GM12891 (cell line): ENCODE measurements around the gene SHROOM4. TPM values are rescaled to one million over a fixed set of nuclear protein-coding genes. Genes with fewer than 3 reads are reported as not detected.

Experiments
- DNase-seq: peaks from one replicate; pipeline ENCODE4 v3.0.0; 2011; ENCODE audit warnings: low spot score; ENCODE audit not compliant: insufficient read length
- FAIRE-seq: peaks from 2 replicates; lab custom pipeline; 2011; peaks lifted over from hg19 to GRCh38; lab: Jason Lieb, UNC
- PAX5 ChIP-seq: IDR thresholded peaks from 2 replicates; pipeline ENCODE4 v1.6.1; 2011; ENCODE audit warnings: low read length, moderate library complexity, mild to moderate bottlenecking; ENCODE audit not compliant: insufficient read depth, severe bottlenecking
- POLR2A ChIP-seq: IDR thresholded peaks from 2 replicates; pipeline ENCODE4 v1.6.1; 2011; ENCODE audit warnings: low read depth, low read length, control low read depth
- POLR2AphosphoS5 ChIP-seq: IDR thresholded peaks from 2 replicates; pipeline ENCODE4 v1.6.1; 2011; ENCODE audit warnings: low read depth, low read length, control low read depth
- POU2F2 ChIP-seq: IDR thresholded peaks from 2 replicates; pipeline ENCODE4 v1.6.1; 2011; ENCODE audit warnings: low read depth, mild to moderate bottlenecking, control low read depth, low read length, moderate library complexity
- SPI1 ChIP-seq: IDR thresholded peaks from 2 replicates; pipeline ENCODE4 v1.6.1; 2011; ENCODE audit warnings: low read depth, low read length, control low read depth
- TAF1 ChIP-seq: IDR thresholded peaks from 2 replicates; pipeline ENCODE4 v1.6.1; 2011; ENCODE audit warnings: low read depth, low read length, control low read depth
- polyA plus RNA-seq: library from polyadenylated mRNA; unstranded; fragments of >200 nt; gene quantifications from one replicate; pipeline ENCODE4 v1.2.1, GENCODE V29; 2012; ENCODE audit warnings: low read depth, missing spikeins, inconsistent platforms; ENCODE audit not compliant: missing spikeins

Gene SHROOM4, protein sequence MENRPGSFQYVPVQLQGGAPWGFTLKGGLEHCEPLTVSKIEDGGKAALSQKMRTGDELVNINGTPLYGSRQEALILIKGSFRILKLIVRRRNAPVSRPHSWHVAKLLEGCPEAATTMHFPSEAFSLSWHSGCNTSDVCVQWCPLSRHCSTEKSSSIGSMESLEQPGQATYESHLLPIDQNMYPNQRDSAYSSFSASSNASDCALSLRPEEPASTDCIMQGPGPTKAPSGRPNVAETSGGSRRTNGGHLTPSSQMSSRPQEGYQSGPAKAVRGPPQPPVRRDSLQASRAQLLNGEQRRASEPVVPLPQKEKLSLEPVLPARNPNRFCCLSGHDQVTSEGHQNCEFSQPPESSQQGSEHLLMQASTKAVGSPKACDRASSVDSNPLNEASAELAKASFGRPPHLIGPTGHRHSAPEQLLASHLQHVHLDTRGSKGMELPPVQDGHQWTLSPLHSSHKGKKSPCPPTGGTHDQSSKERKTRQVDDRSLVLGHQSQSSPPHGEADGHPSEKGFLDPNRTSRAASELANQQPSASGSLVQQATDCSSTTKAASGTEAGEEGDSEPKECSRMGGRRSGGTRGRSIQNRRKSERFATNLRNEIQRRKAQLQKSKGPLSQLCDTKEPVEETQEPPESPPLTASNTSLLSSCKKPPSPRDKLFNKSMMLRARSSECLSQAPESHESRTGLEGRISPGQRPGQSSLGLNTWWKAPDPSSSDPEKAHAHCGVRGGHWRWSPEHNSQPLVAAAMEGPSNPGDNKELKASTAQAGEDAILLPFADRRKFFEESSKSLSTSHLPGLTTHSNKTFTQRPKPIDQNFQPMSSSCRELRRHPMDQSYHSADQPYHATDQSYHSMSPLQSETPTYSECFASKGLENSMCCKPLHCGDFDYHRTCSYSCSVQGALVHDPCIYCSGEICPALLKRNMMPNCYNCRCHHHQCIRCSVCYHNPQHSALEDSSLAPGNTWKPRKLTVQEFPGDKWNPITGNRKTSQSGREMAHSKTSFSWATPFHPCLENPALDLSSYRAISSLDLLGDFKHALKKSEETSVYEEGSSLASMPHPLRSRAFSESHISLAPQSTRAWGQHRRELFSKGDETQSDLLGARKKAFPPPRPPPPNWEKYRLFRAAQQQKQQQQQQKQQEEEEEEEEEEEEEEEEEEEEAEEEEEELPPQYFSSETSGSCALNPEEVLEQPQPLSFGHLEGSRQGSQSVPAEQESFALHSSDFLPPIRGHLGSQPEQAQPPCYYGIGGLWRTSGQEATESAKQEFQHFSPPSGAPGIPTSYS (N-terminal part only)
- polyA plus RNA-seq = 0.04 TPM

DNA sequence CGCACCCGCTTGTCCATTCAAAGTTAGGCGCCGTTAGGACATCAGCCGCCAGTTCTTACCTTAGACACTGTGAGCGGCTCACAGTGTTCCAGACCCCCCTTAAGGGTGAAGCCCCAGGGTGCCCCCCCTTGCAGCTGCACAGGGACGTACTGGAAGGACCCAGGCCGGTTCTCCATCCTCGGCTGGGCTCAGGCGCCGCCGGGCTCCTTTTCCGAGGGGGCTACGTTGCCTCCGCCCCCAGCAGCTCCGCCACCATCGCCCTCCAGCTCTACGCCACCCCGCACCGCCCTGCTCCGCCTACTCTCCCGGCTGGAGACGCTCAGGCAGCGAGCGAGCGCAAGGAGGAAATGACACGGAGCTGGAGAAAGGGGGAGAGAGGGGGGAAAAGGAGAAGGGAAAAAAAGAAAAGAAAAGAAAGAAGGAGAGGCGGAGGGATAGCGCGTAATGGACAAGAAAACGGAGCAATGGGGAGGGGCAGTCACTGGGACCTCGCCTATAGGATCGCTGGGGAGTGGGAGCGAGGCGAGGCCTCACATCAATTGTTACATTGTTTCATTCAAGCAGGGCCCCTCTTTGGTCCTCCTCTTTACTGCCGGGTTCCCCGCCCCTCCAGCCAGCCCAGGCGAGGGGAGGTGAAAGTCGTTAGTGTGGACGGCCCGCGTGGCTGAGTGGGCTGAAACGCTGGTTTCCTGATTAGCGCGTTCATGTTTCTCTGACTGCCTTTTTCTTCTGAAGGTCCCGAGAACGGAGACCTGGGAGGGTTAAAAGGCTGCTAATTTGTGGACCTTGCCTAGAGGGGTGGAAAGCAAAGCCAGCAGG is at the start of gene SHROOM4:
Gene SHROOM4, minus strand, starts transcription at position 352 of the 819 bp plus-strand sequence. Its CDS starts 176 bp downstream, at position 176.
- DNase-seq (no peak), FAIRE-seq (no peak)
- TF ChIP-seq PAX5 (no peak), SPI1 (no peak), POLR2A (no peak), TAF1 (no peak), POLR2AphosphoS5 (no peak), POU2F2 (no peak)

DNA sequence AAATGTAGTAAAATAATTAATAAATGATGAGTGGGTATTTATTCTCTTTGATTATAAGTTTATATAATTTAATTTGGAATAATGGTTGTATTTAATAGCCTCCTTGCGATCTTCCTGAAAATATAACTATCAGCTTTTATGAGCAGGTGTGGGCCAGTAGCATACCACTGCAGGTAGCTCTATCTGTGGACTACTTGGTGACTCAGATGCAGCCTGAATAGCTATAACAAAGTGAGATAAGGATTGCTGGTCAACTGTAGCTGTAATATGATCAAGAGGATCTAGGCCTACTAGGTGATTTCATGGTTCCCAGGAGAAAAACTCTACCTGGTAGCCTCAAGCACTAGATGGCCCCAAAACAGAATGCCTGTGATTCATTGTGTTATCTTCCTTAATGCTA is 49.5 kb upstream of the SHROOM4 start:
- TF ChIP-seq POLR2A (no peak), POU2F2 (no peak), PAX5 (no peak), SPI1 (no peak)
- FAIRE-seq (no peak), DNase-seq (no peak)

DNA sequence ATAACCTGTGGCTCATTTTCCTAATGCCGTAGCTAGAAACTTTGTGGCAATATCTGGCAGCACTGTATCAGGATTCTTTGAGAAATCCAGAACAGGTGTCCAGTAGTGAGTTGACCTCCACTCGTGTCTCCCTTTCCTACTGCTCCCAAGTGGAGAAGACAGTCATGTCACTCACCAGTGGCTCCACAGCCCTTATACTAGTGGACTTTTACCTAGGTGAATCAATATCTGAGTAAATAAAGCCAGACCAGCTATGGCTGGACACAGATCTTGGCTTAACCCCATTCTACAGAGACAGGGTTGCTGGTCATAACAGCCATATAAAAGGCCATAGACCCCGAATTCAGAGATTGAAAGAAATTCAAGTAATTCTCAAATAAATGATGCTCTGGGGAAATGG is 46.5 kb upstream of the SHROOM4 start:
- no peak for TF ChIP-seq PAX5
- TF ChIP-seq POLR2AphosphoS5 = no peak
- TF ChIP-seq TAF1 = no peak
- no peak for TF ChIP-seq POLR2A
- TF ChIP-seq POU2F2 = no peak
- no peak for TF ChIP-seq SPI1
- no peak for FAIRE-seq
- DNase-seq = no peak

DNA sequence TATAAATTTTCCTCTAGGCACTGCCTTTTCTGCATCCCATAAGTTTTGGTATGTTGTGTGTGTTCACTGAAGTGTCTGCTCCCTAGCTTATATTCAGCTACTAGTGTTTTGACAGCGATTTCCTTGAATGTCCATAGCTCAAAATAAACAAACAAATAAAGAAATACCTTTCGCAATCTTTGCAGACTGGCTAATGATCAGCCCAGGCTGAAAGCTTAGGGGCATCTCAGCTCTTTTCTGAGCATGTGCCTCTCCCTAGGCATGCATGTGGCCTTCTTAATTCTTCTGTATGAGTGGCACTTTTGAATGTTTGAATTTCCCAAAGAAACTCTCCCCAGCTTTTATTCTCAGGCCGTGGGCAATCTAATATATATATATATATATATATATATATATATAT is 44.6 kb upstream of the SHROOM4 start:
- TF ChIP-seq POLR2A = no peak
- TF ChIP-seq POU2F2 = no peak
- TF ChIP-seq SPI1 = no peak
- no peak for TF ChIP-seq POLR2AphosphoS5
- TF ChIP-seq TAF1 = no peak
- no peak for TF ChIP-seq PAX5
- FAIRE-seq (no peak), DNase-seq (no peak)

DNA sequence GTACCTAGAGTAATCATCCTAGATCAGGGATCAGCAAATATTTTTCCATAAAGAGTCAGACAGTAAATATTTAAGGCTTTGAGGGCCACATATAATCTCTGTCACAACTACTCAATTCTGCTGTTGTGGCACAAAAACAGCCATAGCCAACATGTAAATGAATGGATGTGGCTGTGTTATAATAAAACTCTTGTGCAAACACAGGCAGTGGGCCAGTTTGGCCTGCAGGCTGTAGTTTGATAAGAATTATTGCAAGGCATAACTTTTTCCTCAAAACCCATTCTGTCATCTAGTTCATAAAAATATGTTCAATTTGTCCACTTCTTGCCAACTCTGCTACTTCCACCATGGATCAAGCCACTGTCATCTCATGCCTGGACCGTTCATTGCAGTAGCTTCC is 39.4 kb upstream of the SHROOM4 start:
- FAIRE-seq = no peak
- no peak for TF ChIP-seq POU2F2
- TF ChIP-seq POLR2A = no peak
- TF ChIP-seq POLR2AphosphoS5 = no peak
- DNase-seq = no peak

DNA sequence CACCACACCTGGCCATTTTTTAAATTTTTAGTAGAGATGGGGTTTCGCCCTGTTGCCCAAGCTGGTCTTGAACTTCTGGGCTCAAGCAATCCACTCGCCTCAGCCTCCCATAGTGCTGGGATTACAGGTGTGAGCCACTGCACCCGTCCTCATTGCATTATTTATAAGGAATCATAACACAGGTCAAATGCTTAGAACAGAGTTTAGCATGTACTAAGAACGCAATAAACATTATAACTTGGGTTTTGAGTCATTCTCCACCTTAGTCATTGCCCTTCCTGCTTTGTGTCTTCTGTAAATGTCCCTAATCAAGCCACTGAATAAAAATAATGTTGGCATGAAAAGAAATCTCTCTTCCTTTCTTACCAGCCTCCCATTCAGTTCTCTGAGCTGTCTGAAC is 38.5 kb upstream of the SHROOM4 start:
- no peak for FAIRE-seq
- TF ChIP-seq TAF1 (no peak), PAX5 (no peak), POLR2AphosphoS5 (no peak), POLR2A (no peak), SPI1 (no peak), POU2F2 (no peak)

DNA sequence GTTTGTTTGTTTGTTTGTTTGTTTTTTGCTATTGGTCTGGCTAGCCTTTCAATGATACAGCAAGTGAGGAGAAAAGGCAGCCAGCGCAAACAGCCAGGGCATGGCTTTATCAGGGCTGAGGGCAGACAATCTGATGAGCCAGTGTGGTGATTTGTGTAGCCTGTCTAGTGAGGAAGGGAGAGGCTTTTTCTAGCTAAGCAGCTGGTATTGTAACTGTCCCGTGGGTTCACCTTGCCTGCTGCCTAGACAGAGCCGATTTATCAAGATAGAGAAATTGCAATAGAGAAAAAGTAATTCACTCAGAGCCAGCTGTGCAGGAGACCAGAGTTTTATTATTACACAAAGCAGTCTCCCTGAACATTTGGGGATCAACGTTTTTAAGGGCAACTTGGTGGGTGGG is 28.2 kb upstream of the SHROOM4 start:
- DNase-seq (no peak), FAIRE-seq (no peak)
- no peak for TF ChIP-seq PAX5
- no peak for TF ChIP-seq POLR2A
- TF ChIP-seq POLR2AphosphoS5 = no peak
- TF ChIP-seq TAF1 = no peak
- no peak for TF ChIP-seq SPI1
- TF ChIP-seq POU2F2 = no peak

More for the DNA sequence above, 38.5 kb upstream of the SHROOM4 start:
- no peak for DNase-seq

DNA sequence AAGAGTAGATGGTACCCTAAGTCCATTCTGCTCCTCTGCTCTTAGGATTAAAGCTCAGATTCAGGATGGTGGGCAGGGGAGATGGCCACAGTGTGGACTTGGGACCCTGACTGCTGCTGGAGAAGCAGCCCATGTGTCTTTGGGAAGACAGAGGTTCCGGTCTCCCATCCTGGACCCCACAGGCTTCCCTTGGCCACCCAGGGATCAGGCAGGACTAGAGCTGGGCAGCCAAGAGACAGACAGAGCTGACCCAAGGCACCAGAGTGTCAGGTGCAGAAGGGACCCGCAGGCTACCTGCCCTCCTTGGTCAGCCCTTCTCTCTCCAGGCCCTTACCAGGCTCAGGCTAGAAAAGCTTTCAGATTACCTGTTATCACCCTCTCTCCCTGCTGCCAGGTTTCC is 25.7 kb upstream of the SHROOM4 start:
- TF ChIP-seq POLR2AphosphoS5 = no peak
- TF ChIP-seq TAF1 = no peak
- no peak for TF ChIP-seq POU2F2
- TF ChIP-seq PAX5 = no peak
- TF ChIP-seq POLR2A = no peak
- no peak for TF ChIP-seq SPI1
- FAIRE-seq (no peak), DNase-seq (no peak)
